ENCODE measurements around the gene PLPP2.

The PLPP2 gene

DNA sequence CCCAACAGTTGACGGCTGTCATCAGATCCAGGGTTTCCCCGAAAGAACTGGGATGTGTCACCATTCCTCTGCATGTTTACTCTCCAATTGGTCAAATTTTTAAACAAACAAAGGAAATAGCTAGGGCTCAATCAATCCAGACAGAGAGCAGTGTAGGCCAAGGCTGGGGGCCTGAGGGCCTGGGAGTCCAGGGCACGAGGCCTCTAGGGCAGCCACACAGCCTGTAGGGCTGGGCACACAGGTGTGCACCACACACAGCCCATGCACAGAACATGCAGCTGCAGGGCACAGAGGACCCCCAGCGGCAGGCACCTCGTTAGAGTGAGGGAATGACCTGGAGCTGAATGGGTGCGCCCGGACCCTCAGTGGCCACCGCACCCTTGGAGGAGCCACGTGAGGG lies 43.9 kb upstream of the PLPP2 start:
- H3K4me3 ChIP-seq (ENCODE audit: low read depth, low read length), result no peak overlapping the region
- in situ Hi-C loops (cut with HindIII; ENCODE audit: low sequenced_read_pairs), result no loop called here
- DNase-seq (ENCODE audit: low read depth, low spot score), result no peak
- TF ChIP-seq CTCF (IDR thresholded peaks at IDR 0.05; ENCODE audit: low read depth, low read length), result no peak

- no peak for TF ChIP-seq CTCF (IDR thresholded peaks at IDR 0.05; ENCODE audit: low read depth, low read length)
- H3K4me3 ChIP-seq (ENCODE audit: low read depth, low read length), result no peak overlapping the region
- DNase-seq (ENCODE audit: low read depth, low spot score), result no peak
- in situ Hi-C loops (cut with HindIII; ENCODE audit: low sequenced_read_pairs), result no loop called here
Observed at GRCh38 chr19:334296-335071, 43.3 kb upstream of the PLPP2 start.

GRCh38 chr19:330503-330902 lies 39.3 kb upstream of the PLPP2 start:
- no peak overlapping the region for H3K4me3 ChIP-seq (ENCODE audit: low read depth, low read length)
- in situ Hi-C loops (cut with HindIII; ENCODE audit: low sequenced_read_pairs), result no loop called here
- TF ChIP-seq CTCF (IDR thresholded peaks at IDR 0.05; ENCODE audit: low read depth, low read length), result no peak
- DNase-seq (ENCODE audit: low read depth, low spot score), result no peak

DNA sequence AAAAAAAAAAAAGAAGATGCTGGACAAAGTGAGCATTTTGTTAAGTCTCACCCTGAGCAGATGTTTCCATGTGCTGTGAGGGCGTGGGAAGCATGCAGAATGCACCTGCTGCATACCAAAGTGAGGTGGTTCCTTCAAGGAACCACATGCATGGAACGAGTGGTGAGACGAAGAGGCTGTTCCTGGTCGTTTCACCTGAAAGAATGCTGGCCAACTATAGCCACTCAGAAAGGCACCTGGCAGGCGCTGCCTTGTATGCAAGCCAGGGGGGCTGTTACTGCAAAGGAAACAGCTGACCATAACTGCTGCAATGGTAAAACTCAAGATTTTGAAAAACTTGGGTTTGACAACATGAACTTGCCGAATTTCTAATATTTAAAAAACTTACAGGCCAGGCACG lies 38.7 kb upstream of the PLPP2 start:
- no peak overlapping the region for H3K4me3 ChIP-seq (ENCODE audit: low read depth, low read length)
- in situ Hi-C loops (cut with HindIII; ENCODE audit: low sequenced_read_pairs), result no loop called here
- no peak for DNase-seq (ENCODE audit: low read depth, low spot score)
- TF ChIP-seq CTCF (IDR thresholded peaks at IDR 0.05; ENCODE audit: low read depth, low read length), result no peak

- TF ChIP-seq CTCF (IDR thresholded peaks at IDR 0.05; ENCODE audit: low read depth, low read length), result no peak
- no peak overlapping the region for H3K4me3 ChIP-seq (ENCODE audit: low read depth, low read length)
- no peak for DNase-seq (ENCODE audit: low read depth, low spot score)
- in situ Hi-C loops (cut with HindIII; ENCODE audit: low sequenced_read_pairs), result no loop called here
Observed at GRCh38 chr19:328025-328505, 36.9 kb upstream of the PLPP2 start.

- H3K4me3 ChIP-seq (ENCODE audit: low read depth, low read length), result no peak overlapping the region
- DNase-seq (ENCODE audit: low read depth, low spot score), result no peak
- in situ Hi-C loops (cut with HindIII; ENCODE audit: low sequenced_read_pairs), result no loop called here
- no peak for TF ChIP-seq CTCF (IDR thresholded peaks at IDR 0.05; ENCODE audit: low read depth, low read length)
Observed at GRCh38 chr19:327291-328024, 36.3 kb upstream of the PLPP2 start.
